Small intestine (tissue), 7 donors: Measurements from ENCODE around the gene TMEM218. TPM values are rescaled to one million over a fixed set of nuclear protein-coding genes. Genes with fewer than 3 reads are reported as not detected.

Experiments used
- DNase-seq, 2 donors: peaks; one replicate each; pipeline versions ENCODE4 v3.0.0 to v3.0.0-alpha.2; 2013
- FAIRE-seq: peaks from 2 replicates; lab custom pipeline; 2012; peaks lifted over from hg19 to GRCh38; lab: Jason Lieb, UNC
- H3K27ac ChIP-seq, 3 donors: one replicate each; pipeline ENCODE4 v1.5.1; 2013; ENCODE audit warnings: low read length in 2 of 3, mild to moderate bottlenecking in 2 of 3, control low read depth in 1 of 3, inconsistent platforms in 1 of 3, low read depth in 1 of 3, moderate library complexity in 1 of 3
- H3K27me3 ChIP-seq, 3 donors: one replicate each; pipeline ENCODE4 v1.6.1; 2013; ENCODE audit warnings: low read length in 3 of 3, inconsistent platforms in 1 of 3; ENCODE audit not compliant: control insufficient read depth in 3 of 3, insufficient read depth in 3 of 3
- H3K36me3 ChIP-seq, 3 donors: one replicate each; pipeline ENCODE4 v1.6.1; 2013; ENCODE audit warnings: low read length in 3 of 3, inconsistent platforms in 1 of 3, low read depth in 1 of 3, mild to moderate bottlenecking in 1 of 3, moderate library complexity in 1 of 3; ENCODE audit not compliant: control insufficient read depth in 3 of 3, insufficient read depth in 2 of 3
- H3K4me1 ChIP-seq, 3 donors: one replicate each; pipeline ENCODE4 v1.6.1; 2013; ENCODE audit warnings: low read length in 2 of 3, inconsistent platforms in 1 of 3, low read depth in 1 of 3, mild to moderate bottlenecking in 1 of 3, moderate library complexity in 1 of 3; ENCODE audit not compliant: control insufficient read depth in 3 of 3, insufficient read depth in 2 of 3
- H3K4me3 ChIP-seq, 3 donors: one replicate each; pipeline ENCODE4 v1.5.1; 2013; ENCODE audit warnings: low read length in 3 of 3, control low read depth in 1 of 3, inconsistent platforms in 1 of 3, low read depth in 1 of 3, mild to moderate bottlenecking in 1 of 3, moderate library complexity in 1 of 3
- H3K9me3 ChIP-seq, 2 donors: one replicate each; pipeline ENCODE4 v1.6.1; 2013; ENCODE audit warnings: low read depth in 1 of 2, low read length in 1 of 2; ENCODE audit not compliant: control insufficient read depth in 2 of 2, insufficient read depth in 1 of 2
- WGBS, 3 donors: extraction: QIAGEN DNeasy Blood & Tissue Kit; methylation state at CpG; one replicate each; pipeline ENCODE4 v1.1.7; 2013; 5-methylcytosine and 5-hydroxymethylcytosine counted together
- polyA plus RNA-seq, 4 donors: library from polyadenylated mRNA; stranded (reverse) in 3 of 4; unstranded in 1 of 4; fragments of 200-250 nt in 3 of 4; fragments of 120-200 nt in 1 of 4; gene quantifications; one replicate each; pipeline versions ENCODE4 v1.2.1 to v1.2.3, GENCODE V29; 2013
- donor health status: healthy with polysubstance abuse.
- donor health status: control.
- donor health status: control.
- donor health status: Bipolar disorder and iron deficiency.
- donor health status: healthy.

TMEM218 gene
- polyA plus RNA-seq, 4 donors = 9.6 to 31.2 (median 19.6) TPM

GRCh38 chr11:125081098-125081798 is 30.2 kb downstream of the TMEM218 start:
- Histone ChIP-seq H3K9me3 (no peaks in the 10 kb centered on the region), H3K4me3 (no peak overlapping the region), H3K27ac (no peak overlapping the region), H3K4me1 (peaks cover 0 to 5% (median 0%) of the 10 kb centered on the region in 3 donors), H3K27me3 (no peaks in the 10 kb centered on the region), H3K36me3 (peaks cover 0 to 99% (median 0%) of the 10 kb centered on the region in 3 donors)
- FAIRE-seq (no peak), DNase-seq (no peak)
- 70 to 76% (median 75%) methylated on average over 14 of the region's 14 CpGs for WGBS, 3 donors

DNA sequence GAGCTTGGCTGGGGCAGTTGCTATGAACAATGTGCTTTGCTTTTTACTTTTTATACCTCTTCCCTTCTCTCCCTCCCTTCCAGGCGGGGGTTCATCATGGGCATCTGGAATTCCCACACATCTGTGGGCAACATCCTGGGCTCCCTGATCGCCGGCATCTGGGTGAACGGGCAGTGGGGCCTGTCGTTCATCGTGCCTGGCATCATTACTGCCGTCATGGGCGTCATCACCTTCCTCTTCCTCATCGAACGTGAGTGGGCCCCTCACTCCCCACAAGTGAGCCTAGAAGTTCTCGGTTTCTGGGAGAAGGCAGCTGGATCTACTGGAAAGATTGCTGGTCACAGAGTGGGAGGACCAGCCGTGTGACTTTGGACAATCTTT is 30.9 kb downstream of the TMEM218 start:
- WGBS, 3 donors = 91 to 95% (median 93%) methylated on average over 12 of the region's 12 CpGs

DNA sequence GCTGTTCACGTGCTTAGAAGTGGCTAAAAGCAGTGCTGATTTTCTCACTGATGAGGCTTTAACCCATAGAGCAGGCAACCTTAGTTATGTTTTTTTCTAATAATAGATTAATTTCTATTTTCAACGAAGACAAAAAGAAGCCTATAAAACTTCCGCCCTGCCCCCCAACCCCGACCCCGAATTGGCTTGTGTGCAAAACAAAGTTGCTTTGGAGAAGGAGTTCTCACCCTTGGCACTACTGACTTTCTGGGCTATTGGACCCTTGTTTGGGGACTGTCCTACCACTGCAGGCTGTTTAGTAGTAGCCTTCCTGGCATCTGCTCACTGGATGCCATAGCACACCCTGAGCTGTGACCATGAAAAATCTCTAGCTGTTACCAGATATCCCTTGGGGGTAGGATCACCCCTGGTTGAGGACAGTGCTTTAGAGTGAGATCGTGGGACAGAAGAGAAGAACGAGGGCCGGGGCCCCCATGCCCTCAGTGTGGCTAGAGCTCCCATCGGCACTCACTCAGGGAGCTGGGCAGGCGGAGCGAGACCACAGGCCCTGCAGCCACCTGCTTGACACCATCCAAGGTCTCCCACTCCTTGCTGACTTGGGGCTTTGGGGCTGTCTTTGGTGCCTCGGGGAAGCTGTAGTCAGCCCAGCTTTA is 31.4 kb downstream of the TMEM218 start:
- H3K9me3 ChIP-seq = no peaks in the 10 kb centered on the region
- H3K4me3 ChIP-seq = no peak overlapping the region
- peaks cover 0 to 97% (median 0%) of the 10 kb centered on the region in 3 donors for H3K36me3 ChIP-seq
- WGBS, 3 donors = 90 to 93% (median 92%) methylated on average over 12 of the region's 12 CpGs
- no peak for FAIRE-seq
- no peaks in the 10 kb centered on the region for H3K27me3 ChIP-seq
- no peak for DNase-seq
- H3K4me1 ChIP-seq = peaks cover 0 to 18% (median 0%) of the 10 kb centered on the region in 3 donors
- H3K27ac ChIP-seq = no peak overlapping the region

More for the DNA sequence above, 30.9 kb downstream of the TMEM218 start:
- Histone ChIP-seq H3K27ac (no peak overlapping the region), H3K36me3 (peaks cover 0 to 97% (median 0%) of the 10 kb centered on the region in 3 donors), H3K4me3 (no peak overlapping the region), H3K4me1 (peaks cover 0 to 13% (median 0%) of the 10 kb centered on the region in 3 donors), H3K9me3 (no peaks in the 10 kb centered on the region), H3K27me3 (no peaks in the 10 kb centered on the region)
- FAIRE-seq = no peak
- no peak for DNase-seq

DNA sequence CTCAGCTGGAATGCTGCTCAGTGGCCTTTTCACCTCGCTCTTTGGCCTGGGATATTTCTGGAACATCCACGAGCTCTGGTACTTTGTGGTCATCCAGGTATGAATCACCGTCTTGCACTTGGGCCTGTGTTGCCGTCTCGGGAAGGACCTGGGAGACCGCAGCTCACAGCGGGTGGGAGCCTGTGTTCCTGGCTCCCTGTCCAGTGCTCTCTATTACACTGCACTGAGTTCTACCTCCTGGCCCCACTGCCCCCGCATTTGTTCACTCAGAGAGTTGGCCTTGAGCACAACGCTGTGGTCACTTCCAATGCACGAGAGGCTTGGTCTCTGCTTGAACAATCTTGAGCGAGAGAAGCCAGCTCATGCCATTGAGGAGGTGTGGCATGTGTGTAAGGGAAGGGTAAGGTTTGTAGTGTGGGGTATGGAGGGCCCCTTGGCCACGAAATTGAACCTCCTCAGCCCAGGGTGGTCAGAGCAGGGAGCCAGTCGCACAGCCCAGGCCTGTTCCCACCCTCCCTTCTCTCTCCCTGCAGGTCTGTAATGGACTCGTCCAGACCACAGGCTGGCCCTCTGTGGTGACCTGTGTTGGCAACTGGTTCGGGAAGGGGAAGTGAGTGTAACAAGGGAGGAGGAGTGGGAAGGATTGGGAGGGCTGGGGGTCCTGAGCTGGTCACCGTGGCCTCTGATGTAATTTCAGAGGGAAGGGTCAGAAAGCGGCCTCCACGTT is 32.1 kb downstream of the TMEM218 start:
- Histone ChIP-seq H3K27me3 (no peaks in the 10 kb centered on the region), H3K9me3 (no peaks in the 10 kb centered on the region), H3K27ac (no peak overlapping the region), H3K36me3 (peaks cover 0 to 92% (median 0%) of the 10 kb centered on the region in 3 donors), H3K4me3 (no peak overlapping the region), H3K4me1 (peaks cover 0 to 23% (median 0%) of the 10 kb centered on the region in 3 donors)
- FAIRE-seq (no peak), DNase-seq (no peak)
- WGBS, 3 donors = 83 to 85% (median 84%) methylated on average over 18 of the region's 18 CpGs

GRCh38 chr11:125078516-125079140 is 32.8 kb downstream of the TMEM218 start:
- H3K27me3 ChIP-seq = no peaks in the 10 kb centered on the region
- no peaks in the 10 kb centered on the region for H3K9me3 ChIP-seq
- H3K27ac ChIP-seq = no peak overlapping the region
- H3K4me1 ChIP-seq = peaks cover 0 to 30% (median 0%) of the 10 kb centered on the region in 3 donors
- H3K4me3 ChIP-seq = no peak overlapping the region
- WGBS, 3 donors = 90 to 97% (median 93%) methylated on average over 14 of the region's 14 CpGs
- DNase-seq (no peak), FAIRE-seq (no peak)
- peaks cover 0 to 92% (median 0%) of the 10 kb centered on the region in 3 donors for H3K36me3 ChIP-seq

DNA sequence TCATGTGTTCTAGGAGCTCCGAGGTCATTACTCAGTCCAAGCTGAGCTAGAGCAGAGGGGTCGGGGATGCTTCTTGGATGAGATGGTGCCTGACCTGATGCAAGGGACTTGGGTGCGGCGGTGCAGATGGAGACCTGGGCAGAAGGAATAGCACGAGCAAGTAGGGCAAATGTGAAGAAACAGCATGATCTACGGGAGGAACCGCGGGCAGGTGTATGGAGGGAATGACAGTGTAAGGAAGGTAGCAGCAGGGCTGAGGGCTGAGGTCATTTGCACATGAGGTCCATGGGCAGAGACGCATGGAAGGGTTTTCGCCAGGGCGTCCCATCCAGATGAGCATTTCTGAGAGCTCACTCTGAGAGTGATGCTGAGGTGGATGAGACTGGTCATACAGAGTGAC is 33.4 kb downstream of the TMEM218 start:
- whole genome bisulfite sequencing, 3 donors = 91 to 95% (median 94%) methylated on average over 11 of the region's 11 CpGs
- Histone ChIP-seq H3K9me3 (no peaks in the 10 kb centered on the region), H3K4me3 (no peak overlapping the region), H3K36me3 (peaks cover 0 to 91% (median 0%) of the 10 kb centered on the region in 3 donors), H3K4me1 (peaks cover 0 to 36% (median 1%) of the 10 kb centered on the region in 3 donors), H3K27ac (no peak overlapping the region), H3K27me3 (no peaks in the 10 kb centered on the region)
- FAIRE-seq (no peak), DNase-seq (no peak)

- H3K36me3 ChIP-seq = peaks cover 0 to 81% (median 0%) of the 10 kb centered on the region in 3 donors
- 81 to 90% (median 82%) methylated on average over 14 of the region's 14 CpGs for WGBS, 3 donors
- no peaks in the 10 kb centered on the region for H3K27me3 ChIP-seq
- H3K27ac ChIP-seq = no peak overlapping the region
- H3K9me3 ChIP-seq = no peaks in the 10 kb centered on the region
- H3K4me3 ChIP-seq = no peak overlapping the region
- FAIRE-seq (no peak), DNase-seq (no peak)
- peaks cover 4 to 52% (median 7%) of the 10 kb centered on the region in 3 donors for H3K4me1 ChIP-seq
Measured at GRCh38 chr11:125076378-125076945, 35.0 kb downstream of the TMEM218 start.
